HG02943 (cell line): ENCODE data around the gene RPL26.
A peak's percentile ranks its signal among the peaks of the same experiment; 100 is the strongest.
"Not testable (repeated sequence)": the region's sequence is repeated elsewhere in the genome, so short reads cannot be mapped to it uniquely, and the experiment has no call there.

Experiments used
- ATAC-seq: cut with Tn5 transposase; IDR thresholded peaks from one replicate; pipeline ENCODE4 v1.9.1; 2021; ENCODE audit warnings: mild to moderate bottlenecking, low read depth, moderate library complexity; ENCODE audit not compliant: unreplicated experiment

The RPL26 gene

DNA sequence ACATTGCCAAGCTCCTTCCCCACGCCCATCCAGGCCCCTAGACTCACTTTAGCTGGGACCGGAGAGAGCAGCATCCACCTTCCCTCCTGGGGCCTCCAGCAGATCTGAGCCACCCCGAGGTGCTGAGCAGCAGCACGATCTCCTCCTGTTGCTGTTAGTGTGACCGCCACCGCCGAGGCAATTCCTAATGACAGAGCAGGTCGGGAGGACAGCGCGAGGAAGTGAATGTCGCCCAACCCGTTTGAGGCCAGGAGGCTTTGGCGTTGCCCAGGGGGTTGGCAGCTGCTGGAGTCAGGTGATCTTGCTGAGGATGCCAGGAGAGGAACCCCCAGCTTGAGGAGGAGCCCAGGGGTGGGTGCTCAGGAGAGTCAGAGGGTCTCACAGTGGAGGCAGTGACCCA lies 14.6 kb upstream of the RPL26 start, which contains the start of gene RNF222:
Gene RNF222 (minus strand): TSS at position 192 of the 400 bp plus-strand sequence. CDS start 4,366 bp downstream, outside the sequence.
- ATAC-seq, result no peak

DNA sequence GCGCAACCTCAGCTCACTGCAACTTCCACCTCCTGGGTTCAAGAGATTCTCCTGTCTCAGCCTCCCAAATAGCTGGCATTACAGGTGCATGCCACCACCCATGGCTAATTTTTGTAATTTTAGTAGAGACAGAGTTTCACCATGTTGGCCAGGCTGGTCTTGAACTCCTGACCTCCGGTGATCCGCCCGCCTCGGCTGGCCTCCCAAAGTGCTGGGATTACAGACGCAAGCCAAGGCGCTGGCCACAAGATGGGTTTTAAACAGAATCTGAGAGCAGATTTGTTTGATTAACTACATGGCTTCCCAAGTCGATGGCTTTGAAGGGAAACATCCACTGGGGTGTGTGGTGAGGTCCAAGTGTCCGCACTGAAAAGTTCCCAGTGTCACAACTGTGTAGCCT lies 11.5 kb upstream of the RPL26 start:
- ATAC-seq, result not testable (repeated sequence)

DNA sequence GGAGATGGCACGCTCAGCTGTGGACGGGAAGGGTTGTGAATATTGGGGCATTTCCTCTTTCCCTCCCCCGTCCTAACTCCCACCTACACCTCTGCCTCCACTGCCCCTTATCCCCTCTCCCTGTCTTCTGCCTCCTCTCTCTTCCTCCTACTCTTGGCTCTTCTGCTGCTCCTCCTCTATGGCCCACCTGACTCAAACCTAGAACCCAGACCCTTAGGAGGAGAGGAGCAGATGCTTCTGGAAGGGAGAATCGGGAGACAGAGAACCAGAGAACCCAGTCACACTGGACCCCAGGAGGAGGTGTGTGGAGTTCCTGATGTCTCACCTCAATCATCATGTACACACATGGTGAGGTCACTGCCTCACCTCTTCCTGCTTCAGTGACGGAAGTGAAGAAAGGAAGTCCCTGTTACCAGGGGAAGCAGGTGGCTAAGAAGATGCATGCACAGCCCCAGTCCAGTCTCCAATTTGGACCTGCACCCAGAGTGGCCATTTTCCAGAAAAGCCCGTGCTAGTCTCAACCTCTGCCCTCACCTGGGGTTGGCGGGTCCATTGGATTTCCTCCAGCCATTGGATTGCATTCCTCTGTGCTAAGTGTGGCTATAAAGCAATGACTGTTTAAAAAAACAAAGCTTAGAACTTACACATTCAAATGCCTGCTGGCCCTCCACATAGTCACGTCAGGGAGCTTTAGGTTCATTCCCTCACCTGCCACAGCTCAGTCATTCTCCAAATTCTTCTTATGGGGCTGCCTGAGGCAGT lies 10.7 kb upstream of the RPL26 start:
- ATAC-seq, result no peak

DNA sequence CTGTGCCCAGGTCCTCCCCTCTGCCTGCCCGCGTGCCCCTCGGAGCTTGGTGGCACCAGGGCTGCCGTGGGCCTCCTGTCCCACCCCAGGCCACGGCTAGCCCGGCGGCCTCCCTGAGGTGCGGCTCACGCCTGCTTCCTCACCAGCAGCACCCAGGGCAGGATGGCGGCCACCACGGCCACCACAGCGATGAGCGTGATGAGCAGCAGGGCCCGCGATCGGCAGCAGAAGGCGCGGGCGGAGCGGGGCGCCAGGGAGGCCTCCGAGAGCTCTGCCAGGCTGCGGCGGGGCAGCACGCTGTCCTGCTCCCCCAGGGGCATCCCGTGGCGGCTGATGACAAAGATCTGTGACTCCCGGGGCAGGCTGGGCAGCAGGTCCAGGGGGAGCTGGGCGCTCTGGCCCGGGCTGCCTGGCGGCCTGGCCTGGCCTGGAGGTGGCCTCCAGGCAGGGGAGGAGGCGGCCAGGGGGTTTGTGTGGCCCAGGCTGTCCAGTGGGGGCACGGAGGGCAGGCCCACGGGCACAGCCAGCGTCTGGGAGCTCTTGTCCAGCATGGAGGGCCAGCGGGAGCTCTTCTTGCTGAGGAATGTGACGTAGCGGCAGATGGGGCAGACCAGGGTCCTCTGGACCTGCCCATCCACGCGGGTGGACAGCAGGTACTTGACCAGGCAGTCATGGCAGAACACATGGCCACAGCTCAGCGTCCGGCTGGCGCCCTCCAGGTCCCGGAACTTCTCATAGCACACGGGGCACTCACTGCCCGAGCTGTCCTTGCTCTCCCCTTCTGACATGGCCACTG lies 9.9 kb upstream of the RPL26 start:
- no peak for ATAC-seq

DNA sequence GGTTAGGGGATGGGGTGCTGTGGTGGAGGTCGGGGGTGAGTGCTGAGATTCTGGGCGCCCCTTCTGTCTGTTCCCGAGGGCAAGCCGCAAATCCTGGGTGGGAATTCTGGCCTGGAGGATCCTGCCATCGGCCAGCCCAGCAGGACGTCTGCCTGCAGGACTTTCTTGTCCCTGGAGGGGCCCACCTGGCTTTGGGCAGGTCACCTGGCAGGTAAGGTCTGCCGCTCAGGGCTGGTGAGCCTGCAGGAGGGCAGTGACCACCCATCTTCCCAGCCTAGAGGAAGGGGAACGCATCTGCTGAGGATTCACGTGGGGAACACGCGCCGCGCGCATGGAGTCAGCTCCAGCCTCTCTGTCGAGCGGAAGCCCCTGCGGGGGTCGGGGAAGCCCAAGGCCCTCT lies 9.3 kb upstream of the RPL26 start:
- no peak for ATAC-seq

DNA sequence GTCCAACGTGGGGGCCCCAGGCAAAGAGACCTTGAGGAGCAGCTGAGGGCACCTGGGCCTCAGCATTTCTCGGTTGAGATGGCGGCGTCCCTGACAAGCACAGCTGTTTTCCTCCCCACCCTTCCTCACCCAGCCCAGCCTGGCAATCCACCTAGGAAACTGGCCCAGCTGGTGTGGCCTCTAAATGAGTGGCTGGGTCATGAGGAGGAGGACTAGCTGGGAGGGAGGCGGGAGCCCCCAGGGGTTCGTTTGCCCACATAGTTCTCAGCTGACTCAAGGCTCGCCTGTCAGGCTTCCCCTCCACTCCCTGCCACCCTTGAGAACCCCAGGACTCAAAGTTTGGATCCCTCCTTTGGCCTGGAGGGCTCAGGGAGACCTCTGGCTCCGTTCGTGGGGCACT lies 8.7 kb upstream of the RPL26 start:
- ATAC-seq, result no peak

DNA sequence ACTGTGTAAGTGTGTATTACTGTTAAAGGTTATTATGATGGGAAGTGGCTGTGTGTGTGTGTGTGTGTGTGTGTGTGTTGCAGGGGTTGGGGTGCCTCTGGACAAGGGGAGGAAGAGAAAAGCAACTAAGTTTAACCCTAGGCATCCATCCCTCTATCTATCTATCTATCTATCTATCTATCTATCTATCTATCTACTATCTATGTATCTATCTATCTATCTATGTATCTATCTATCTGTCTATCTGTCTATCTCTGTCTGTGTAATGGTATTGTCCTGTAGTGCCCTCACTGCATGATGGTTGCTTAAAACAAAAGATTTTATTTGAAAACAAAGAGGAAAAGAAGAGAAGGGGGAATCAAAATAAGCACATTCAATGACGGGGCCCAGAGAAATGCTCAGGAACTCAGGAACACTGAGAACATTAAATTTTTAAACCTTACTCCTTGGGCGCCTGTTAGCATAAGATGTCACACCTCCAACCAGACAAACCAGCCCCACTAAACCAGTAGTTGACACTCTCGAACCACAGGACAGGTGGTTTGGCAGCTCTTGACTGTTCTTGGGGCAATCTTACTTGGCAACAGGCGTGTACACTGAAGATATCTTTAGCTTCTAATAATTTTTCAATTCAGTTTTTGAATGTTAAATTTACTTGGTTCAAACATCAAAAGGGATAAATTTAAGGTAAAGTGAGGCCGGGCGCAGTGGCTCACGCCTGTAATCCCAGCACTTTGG lies 5.1 kb upstream of the RPL26 start:
- ATAC-seq, result no peak

DNA sequence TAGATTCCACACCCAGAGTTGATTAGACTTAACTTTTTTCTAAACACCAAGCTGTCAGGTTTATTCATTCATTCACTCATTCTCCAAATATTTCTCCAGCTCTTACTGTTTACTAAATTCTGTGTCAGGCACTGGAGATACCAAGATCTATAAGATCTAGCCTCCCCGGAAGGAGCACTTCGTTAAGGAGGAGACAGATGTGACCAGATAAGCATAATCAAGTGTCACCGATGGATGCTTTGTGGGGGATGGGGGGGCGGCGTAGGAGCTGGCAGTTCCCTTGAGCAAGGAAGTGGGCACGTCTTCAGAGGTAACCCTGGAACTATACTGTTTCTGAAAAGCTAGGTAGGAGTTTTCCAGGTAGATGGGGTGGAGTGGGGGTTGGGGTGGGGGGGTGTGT lies 3.8 kb upstream of the RPL26 start:
- ATAC-seq, result no peak

DNA sequence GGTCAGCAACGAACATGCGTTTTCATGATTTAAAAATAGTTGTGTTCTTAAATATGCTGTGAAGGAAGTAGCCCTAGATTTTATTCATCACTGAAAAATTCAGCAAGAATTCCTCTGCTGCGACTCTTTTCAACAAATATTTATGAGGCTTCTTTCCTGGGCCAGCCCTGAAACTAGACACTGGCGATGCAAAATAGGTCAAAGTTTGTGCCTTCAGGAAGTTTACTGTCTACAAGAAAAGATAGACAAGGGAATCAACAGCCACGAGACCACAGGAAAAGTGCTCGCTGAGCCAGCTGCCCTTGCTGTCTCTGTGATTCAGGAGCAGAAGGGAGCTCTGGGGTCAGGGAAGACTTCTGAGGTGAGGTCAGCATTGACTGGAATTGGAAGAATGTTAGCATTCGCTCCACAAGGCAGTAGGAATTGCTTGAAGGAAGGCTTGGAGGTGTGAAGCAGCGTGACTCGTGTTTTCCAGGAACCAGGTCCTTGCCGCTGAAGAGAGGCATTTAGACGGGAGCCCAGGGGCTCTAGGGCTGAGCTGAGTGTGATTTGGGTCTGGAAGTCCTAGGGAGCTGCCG lies 1.9 kb upstream of the RPL26 start:
- no peak for ATAC-seq

DNA sequence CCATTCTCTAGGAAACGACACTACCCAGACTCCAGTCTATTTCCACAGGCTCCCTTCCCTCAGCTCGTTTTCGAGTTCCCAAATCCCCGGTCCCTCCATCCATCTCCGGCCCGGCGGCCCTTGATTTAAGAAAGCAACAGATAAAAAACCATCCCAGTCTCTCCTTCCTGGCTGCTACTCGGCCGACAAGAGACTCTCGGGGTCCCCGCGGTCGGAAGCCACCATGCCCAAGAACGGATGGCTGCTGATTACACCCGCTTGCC lies 182 bp downstream of the RPL26 start:
- peak; percentile 2 for ATAC-seq

DNA sequence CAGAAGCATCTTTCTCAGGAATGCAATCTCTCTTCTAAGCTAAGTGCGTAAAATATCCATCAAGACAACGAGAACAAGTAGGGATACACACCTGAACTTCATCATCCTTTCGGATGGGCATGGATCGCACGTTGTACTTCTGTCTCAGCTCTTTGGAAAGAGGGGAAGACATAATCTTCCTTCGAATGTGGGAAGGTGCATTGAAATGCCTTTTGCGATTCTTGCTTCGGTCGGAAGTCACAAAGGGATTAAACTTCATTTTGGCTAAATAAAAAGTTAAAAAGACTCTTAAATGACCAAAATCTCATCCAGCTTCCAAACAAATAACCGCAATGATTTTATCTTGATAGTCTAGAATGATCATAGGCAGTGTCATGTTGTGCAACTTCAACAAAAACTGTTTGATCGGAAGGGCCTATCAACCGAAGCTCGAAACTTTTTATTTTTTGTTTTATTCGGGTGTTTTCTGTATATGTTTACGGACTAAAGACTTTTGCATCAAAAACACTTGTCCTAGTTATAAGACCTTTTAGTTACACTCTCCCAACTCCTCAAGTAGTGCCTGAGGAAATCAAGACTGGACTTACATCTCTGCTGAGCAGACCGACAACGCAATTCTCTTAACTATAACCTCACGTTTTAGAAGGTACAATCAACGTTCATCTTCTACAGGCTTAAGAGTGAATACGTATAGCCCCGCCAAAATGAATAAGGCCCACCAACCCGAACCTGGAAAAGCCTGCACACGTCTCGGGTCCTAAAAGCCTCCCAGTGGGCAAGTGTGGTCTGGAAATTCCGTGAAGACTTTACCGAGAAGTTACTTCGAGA lies 727 bp downstream of the RPL26 start:
- ATAC-seq, result no peak

DNA sequence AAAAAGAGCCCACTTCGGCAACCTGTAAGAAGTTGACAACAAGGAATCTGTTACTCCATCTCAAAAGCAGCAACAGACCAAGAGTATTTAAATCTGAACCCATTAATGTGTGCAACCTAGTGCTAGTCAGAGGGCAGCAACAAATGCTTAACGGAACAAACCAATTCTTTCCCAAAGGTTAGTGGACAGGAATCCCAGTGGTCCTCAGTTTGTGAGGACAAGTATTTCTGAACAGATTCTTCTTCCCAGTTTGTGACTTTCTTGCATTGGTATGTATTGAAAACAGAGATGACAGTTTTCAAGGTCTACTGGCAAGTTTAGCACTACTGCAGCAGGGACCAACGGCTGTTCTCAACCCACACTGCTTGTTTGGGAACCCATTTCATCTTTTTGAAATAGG lies 2.9 kb downstream of the RPL26 start:
- ATAC-seq, result no peak

DNA sequence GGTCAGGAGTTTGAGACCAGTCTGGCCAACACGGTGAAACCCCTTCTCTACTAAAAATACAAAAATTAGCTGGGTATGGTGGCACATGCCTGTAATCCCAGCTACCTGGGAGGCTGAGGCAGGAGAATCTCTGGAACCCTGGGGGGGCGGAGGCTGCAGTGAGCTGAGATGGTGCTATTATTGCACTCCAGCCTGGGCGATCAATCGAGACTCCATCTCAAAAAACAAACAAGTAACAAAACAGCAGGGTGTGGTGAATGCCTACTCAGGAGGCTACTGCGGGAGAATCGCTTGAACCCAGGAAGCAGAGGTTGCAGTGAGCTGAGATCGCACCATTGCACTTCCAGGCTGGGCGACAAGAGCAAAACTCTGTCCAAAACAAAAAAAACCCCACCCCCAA lies 4.9 kb downstream of the RPL26 start:
- not testable (repeated sequence) for ATAC-seq

DNA sequence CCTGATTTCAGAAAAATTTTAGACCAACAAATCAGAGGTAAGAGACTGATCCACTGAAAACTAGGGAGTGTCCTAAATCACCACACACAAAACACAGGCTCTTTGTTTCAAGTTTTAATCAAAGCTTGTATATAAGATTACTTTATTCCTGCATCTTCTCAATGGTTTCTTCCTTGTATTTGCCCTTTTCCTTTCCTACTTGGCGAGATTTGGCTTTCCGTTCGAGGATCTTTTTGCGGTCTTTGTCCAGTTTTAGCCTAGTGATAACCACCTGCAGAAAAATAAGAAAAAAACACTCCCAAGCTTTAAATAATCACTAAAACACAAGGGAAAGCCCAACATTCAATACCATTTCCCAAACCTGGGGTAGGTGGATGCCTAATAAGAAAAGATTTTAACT lies 5.6 kb downstream of the RPL26 start:
- ATAC-seq, result no peak

DNA sequence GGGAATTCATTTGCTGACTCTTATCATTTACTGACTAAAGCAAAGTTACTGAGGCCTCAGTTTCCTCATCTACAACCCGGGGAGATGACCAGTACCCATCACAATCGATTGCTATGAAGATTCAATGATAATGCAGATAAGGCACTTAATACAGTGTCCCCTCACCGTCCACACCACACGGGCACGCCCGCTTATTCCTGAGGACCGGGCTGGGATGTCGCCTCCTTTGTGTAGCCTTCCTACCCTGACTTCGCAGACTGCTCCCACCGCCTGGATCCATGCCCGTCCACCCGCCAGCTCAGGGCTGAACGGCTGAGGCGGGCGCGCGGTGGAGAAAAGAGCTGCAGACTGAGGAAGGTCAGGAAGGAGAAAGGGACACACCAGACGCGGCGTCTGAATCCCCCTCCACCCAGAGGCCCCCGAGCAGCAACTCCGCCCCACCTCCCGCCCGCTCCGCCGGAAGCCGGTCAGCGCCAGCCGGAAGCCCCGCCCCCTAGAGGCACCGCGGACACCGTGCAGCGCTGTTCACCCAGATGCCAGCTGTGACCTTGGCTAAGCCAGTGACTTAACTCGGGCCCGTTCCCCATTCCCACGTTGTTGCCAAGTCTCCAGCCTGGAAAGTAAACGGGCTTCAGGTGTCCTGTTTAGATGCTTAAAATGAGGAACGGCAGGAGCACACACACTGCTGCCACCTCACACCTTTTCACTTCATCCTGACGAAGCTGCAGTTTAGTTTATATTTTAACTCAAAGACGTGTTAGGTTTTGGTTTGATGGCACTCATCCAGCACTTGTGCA lies 6.5 kb downstream of the RPL26 start, which contains the start of gene KRABD2:
Gene KRABD2 (minus strand): TSS at position 434 of the 797 bp plus-strand sequence.
- ATAC-seq, result peak; percentile 89

DNA sequence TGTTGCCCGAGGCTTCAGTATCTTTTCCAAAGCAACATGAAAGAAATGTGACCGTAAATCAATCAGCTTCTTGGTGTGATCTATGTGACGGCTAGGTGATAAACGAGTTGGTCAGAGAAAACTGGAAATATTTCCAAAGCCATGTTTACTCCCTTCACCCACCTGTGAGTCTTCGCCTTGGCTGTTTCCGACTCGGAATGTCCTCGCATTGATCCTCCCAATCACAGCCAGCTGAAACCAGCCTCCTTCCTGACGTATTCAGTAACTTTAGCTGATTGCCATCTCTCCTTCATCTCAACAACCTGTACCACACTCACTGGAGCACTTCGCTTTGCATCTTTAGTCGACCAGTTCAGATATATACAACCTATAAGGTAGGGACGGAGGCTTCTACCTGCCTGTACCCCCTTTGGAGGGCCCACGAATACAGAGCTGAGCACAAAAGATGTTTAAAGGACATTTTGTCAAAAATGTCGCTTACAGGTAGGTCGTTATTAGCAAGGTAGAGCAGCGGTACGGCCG lies 7.2 kb downstream of the RPL26 start:
- no peak for ATAC-seq

DNA sequence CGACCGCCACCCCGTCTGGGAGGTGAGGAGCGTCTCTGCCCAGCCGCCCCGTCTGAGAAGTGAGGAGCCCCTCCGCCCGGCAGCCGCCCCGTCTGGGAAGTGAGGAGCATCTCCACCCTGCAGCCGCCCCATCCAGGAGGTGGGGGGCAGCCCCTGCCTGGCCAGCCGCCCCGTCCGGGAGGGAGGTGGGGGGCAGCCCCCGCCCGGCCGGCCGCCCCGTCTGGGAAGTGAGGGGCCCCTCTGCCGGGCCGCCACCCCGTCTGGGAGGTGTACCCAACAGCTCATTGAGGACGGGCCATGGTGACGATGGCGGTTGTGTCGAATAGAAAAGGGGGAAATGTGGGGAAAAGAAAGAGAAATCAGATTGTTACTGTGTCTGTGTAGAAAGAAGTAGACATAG lies 9.1 kb downstream of the RPL26 start:
- not testable (repeated sequence) for ATAC-seq

DNA sequence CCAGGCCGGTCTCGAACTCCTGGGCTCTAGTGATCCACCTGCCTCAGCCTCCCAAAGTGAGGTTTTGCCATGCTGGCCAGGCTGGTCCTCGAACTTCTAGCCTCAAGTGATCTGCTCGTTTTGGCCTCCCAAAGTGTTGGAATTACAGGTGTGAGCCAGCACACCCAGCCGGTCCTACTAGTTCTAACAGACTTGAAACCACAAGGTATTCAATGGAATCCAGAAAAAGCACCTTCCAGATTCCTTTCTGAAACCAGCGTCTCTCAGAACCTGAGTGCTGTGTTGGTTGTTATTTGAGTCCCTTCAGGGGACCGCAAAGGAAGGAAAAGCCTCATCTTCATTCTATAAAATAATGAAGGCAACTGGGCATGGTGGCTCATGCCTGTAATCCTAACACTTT lies 10.6 kb downstream of the RPL26 start:
- no peak for ATAC-seq

DNA sequence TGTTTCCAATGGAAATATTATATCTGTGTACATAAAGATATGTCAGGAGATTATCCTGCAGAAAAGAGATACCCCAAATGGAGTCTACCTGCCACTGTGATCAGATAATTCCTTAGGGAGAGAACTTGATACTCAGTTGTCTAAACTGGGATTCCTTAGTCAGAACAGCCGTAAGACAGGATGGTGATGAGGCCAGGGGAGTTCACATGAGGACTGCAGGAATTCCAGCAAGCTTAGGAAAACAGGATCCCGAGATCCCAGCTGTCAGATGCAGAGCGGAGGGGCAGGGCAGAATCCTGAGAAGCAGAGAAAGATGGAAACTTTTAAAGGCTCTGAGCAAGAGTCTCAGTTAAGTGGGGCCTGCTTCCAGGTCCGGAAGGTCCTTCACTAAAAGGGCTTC lies 11.2 kb downstream of the RPL26 start:
- no peak for ATAC-seq
